K562 (cell line): Measurements from ENCODE around the gene IL12RB1. TPM values are rescaled to one million over a fixed set of nuclear protein-coding genes. Genes with fewer than 3 reads are reported as not detected.

Experiments
- ADNP ChIP-seq: fragments of 200-800 bp; sonication (Bioruptor generic); IDR thresholded peaks from 2 replicates; pipeline ENCODE4 v1.6.1; 2016; ENCODE audit warnings: missing genetic modification characterization, missing compliant biosample characterization
- HDAC1 ChIP-seq, 2 experiments: fragments of 450-650 bp; IDR thresholded peaks; 2 replicates each; pipeline ENCODE4 v1.6.1; 2016 to 2017; ENCODE audit warnings: inconsistent platforms in 1 of 2, mild to moderate bottlenecking in 1 of 2, moderate library complexity in 1 of 2
- KAT8 ChIP-seq: fragments of 450-650 bp; IDR thresholded peaks from 2 replicates; pipeline ENCODE4 v1.6.1; 2016; ENCODE audit warnings: low read depth, mild to moderate bottlenecking
- MEIS2 ChIP-seq: fragments of 450-650 bp; IDR thresholded peaks from 2 replicates; pipeline ENCODE4 v1.6.1; 2014; ENCODE audit warnings: mild to moderate bottlenecking; ENCODE audit not compliant: partially characterized antibody
- NFXL1 ChIP-seq: fragments of 450-650 bp; formaldehyde crosslinking; IDR thresholded peaks from 2 replicates; pipeline ENCODE4 v1.4.0; 2021; ENCODE audit warnings: mild to moderate bottlenecking
- NR2F6 ChIP-seq: fragments of 450-650 bp; formaldehyde crosslinking; IDR thresholded peaks from 2 replicates; pipeline ENCODE4 v1.4.0; 2020; ENCODE audit warnings: mild to moderate bottlenecking
- SMARCA5 ChIP-seq: fragments of 450-650 bp; IDR thresholded peaks from 2 replicates; pipeline ENCODE4 v1.6.1; 2016
- TAF15 ChIP-seq: fragments of 200-400 bp; formaldehyde crosslinking; IDR thresholded peaks from 2 replicates; pipeline ENCODE4 v1.6.1; 2017; ENCODE audit warnings: mild to moderate bottlenecking, low read depth, low read length, moderate library complexity
- THRAP3 ChIP-seq: fragments of 450-650 bp; IDR thresholded peaks from 2 replicates; pipeline ENCODE4 v1.6.1; 2016; ENCODE audit warnings: mild to moderate bottlenecking, inconsistent platforms, borderline replicate concordance
- ZNF23 ChIP-seq: fragments of 250-450 bp; sonication (Bioruptor Pico); IDR thresholded peaks from 2 replicates; pipeline ENCODE4 v1.4.0; 2020; ENCODE audit warnings: mild to moderate bottlenecking
- polyA plus RNA-seq, 8 experiments: library from polyadenylated mRNA; depleted of rRNA in 4 of 8; stranded (reverse) in 5 of 8; unstranded in 3 of 8; fragments of >200 nt; fragmentation: Nextera tagmentation in 2 of 8; fragmentation: Illumina TruSeq in 1 of 8; extraction: Ambion mirVana in 2 of 8; extraction: Trizol in 1 of 8; gene quantifications; 2 replicates each; pipeline versions ENCODE4 v1.2.1 to v1.2.3, GENCODE V29; 2011 to 2014; ENCODE audit warnings: inconsistent platforms in 1 of 8, missing spikeins in 1 of 8
- total RNA-seq, 7 experiments: library from RNA; depleted of rRNA in 6 of 7; stranded (reverse); fragments of >200 nt in 6 of 7; fragmentation: Illumina TruSeq in 2 of 7; extraction: Trizol in 2 of 7; gene quantifications; 2 replicates each; pipeline versions ENCODE4 v1.2.1 to v1.2.3, GENCODE V29; 2011 to 2021; ENCODE audit warnings: low replicate concordance in 1 of 7
- TF ChIP-seq, protein P1 (sequence below): IDR thresholded peaks from 2 replicates; pipeline ENCODE4 v1.6.1; 2011; ENCODE audit warnings: borderline replicate concordance, low read depth, mild to moderate bottlenecking, moderate library complexity, low read length; ENCODE audit not compliant: insufficient read depth, poor library complexity, severe bottlenecking
- TF ChIP-seq, protein P2 (sequence below): fragments of 450-650 bp; IDR thresholded peaks from 2 replicates; pipeline ENCODE4 v1.6.1; 2016; ENCODE audit warnings: borderline replicate concordance
- TF ChIP-seq, protein P3 (sequence below): fragments of 200-600 bp; sonication (generic); IDR thresholded peaks from one replicate; pipeline ENCODE4 v1.6.1; 2012; ENCODE audit warnings: mild to moderate bottlenecking, low read depth, low read length, inconsistent platforms

Gene IL12RB1
- total and polyA plus RNA-seq, 9 of the 15 experiments (the other 6 are each of a cell fraction or from before 2014, with no cell fraction given) = 0.04 to 0.07 (median 0.06) TPM; not detected in 5

DNA sequence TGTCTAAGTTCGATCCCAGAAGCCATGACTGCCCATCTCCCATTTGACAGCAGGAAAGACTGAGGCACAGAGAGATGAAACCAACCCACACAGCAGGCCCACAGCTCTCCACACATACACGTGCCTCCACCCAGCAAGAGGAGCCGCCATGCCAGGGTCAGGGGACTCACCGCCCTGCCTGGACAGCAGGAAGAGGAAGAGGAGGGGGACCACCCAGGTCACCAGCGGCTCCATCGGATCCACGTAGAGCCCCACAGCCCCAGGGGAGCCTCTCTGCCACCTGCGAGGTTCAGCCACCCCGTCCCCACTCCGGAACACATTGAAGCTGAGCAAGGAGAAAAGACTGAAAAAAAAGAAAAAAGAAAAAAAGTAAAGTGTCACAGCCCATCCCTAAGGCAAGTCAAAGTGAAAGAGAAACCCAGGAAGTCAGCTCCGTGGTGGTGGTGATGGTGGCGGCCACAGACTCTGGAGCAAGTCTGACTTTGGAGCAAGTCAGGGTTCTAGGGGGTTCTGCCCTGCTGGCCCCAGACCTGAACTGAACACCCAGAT, at the start of gene IL12RB1 (continued):
- no peak for TF ChIP-seq THRAP3
- TF ChIP-seq, protein P1, sequence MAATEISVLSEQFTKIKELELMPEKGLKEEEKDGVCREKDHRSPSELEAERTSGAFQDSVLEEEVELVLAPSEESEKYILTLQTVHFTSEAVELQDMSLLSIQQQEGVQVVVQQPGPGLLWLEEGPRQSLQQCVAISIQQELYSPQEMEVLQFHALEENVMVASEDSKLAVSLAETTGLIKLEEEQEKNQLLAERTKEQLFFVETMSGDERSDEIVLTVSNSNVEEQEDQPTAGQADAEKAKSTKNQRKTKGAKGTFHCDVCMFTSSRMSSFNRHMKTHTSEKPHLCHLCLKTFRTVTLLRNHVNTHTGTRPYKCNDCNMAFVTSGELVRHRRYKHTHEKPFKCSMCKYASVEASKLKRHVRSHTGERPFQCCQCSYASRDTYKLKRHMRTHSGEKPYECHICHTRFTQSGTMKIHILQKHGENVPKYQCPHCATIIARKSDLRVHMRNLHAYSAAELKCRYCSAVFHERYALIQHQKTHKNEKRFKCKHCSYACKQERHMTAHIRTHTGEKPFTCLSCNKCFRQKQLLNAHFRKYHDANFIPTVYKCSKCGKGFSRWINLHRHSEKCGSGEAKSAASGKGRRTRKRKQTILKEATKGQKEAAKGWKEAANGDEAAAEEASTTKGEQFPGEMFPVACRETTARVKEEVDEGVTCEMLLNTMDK = no peak
- TF ChIP-seq, protein P2, sequence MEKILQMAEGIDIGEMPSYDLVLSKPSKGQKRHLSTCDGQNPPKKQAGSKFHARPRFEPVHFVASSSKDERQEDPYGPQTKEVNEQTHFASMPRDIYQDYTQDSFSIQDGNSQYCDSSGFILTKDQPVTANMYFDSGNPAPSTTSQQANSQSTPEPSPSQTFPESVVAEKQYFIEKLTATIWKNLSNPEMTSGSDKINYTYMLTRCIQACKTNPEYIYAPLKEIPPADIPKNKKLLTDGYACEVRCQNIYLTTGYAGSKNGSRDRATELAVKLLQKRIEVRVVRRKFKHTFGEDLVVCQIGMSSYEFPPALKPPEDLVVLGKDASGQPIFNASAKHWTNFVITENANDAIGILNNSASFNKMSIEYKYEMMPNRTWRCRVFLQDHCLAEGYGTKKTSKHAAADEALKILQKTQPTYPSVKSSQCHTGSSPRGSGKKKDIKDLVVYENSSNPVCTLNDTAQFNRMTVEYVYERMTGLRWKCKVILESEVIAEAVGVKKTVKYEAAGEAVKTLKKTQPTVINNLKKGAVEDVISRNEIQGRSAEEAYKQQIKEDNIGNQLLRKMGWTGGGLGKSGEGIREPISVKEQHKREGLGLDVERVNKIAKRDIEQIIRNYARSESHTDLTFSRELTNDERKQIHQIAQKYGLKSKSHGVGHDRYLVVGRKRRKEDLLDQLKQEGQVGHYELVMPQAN = 0 out of 2 replicates have a peak, but pooled peaks have one; percentile 34
- no peak for TF ChIP-seq ZNF23 (CRISPR knock-in tag)
- no peak for TF ChIP-seq NFXL1 (CRISPR knock-in tag)
- peak; percentile 30; the same call in 1 of the 2 replicates for TF ChIP-seq SMARCA5
- no peak for TF ChIP-seq TAF15
- TF ChIP-seq KAT8 = no peak
- TF ChIP-seq ADNP (tag) = peak; percentile 55; the same call in 1 of the 2 replicates
- TF ChIP-seq, protein P3, sequence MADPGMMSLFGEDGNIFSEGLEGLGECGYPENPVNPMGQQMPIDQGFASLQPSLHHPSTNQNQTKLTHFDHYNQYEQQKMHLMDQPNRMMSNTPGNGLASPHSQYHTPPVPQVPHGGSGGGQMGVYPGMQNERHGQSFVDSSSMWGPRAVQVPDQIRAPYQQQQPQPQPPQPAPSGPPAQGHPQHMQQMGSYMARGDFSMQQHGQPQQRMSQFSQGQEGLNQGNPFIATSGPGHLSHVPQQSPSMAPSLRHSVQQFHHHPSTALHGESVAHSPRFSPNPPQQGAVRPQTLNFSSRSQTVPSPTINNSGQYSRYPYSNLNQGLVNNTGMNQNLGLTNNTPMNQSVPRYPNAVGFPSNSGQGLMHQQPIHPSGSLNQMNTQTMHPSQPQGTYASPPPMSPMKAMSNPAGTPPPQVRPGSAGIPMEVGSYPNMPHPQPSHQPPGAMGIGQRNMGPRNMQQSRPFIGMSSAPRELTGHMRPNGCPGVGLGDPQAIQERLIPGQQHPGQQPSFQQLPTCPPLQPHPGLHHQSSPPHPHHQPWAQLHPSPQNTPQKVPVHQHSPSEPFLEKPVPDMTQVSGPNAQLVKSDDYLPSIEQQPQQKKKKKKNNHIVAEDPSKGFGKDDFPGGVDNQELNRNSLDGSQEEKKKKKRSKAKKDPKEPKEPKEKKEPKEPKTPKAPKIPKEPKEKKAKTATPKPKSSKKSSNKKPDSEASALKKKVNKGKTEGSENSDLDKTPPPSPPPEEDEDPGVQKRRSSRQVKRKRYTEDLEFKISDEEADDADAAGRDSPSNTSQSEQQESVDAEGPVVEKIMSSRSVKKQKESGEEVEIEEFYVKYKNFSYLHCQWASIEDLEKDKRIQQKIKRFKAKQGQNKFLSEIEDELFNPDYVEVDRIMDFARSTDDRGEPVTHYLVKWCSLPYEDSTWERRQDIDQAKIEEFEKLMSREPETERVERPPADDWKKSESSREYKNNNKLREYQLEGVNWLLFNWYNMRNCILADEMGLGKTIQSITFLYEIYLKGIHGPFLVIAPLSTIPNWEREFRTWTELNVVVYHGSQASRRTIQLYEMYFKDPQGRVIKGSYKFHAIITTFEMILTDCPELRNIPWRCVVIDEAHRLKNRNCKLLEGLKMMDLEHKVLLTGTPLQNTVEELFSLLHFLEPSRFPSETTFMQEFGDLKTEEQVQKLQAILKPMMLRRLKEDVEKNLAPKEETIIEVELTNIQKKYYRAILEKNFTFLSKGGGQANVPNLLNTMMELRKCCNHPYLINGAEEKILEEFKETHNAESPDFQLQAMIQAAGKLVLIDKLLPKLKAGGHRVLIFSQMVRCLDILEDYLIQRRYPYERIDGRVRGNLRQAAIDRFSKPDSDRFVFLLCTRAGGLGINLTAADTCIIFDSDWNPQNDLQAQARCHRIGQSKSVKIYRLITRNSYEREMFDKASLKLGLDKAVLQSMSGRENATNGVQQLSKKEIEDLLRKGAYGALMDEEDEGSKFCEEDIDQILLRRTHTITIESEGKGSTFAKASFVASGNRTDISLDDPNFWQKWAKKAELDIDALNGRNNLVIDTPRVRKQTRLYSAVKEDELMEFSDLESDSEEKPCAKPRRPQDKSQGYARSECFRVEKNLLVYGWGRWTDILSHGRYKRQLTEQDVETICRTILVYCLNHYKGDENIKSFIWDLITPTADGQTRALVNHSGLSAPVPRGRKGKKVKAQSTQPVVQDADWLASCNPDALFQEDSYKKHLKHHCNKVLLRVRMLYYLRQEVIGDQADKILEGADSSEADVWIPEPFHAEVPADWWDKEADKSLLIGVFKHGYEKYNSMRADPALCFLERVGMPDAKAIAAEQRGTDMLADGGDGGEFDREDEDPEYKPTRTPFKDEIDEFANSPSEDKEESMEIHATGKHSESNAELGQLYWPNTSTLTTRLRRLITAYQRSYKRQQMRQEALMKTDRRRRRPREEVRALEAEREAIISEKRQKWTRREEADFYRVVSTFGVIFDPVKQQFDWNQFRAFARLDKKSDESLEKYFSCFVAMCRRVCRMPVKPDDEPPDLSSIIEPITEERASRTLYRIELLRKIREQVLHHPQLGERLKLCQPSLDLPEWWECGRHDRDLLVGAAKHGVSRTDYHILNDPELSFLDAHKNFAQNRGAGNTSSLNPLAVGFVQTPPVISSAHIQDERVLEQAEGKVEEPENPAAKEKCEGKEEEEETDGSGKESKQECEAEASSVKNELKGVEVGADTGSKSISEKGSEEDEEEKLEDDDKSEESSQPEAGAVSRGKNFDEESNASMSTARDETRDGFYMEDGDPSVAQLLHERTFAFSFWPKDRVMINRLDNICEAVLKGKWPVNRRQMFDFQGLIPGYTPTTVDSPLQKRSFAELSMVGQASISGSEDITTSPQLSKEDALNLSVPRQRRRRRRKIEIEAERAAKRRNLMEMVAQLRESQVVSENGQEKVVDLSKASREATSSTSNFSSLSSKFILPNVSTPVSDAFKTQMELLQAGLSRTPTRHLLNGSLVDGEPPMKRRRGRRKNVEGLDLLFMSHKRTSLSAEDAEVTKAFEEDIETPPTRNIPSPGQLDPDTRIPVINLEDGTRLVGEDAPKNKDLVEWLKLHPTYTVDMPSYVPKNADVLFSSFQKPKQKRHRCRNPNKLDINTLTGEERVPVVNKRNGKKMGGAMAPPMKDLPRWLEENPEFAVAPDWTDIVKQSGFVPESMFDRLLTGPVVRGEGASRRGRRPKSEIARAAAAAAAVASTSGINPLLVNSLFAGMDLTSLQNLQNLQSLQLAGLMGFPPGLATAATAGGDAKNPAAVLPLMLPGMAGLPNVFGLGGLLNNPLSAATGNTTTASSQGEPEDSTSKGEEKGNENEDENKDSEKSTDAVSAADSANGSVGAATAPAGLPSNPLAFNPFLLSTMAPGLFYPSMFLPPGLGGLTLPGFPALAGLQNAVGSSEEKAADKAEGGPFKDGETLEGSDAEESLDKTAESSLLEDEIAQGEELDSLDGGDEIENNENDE = no peak
- TF ChIP-seq MEIS2 = no peak
- TF ChIP-seq NR2F6 (CRISPR knock-in tag) = no peak
- peak in 1 of 2 experiments; percentile 28; a peak in 1 of 4 replicates for TF ChIP-seq HDAC1 (IDR thresholded peaks at IDR 0.05)
